Keratinocyte (primary cell): ENCODE measurements around the gene CFAP46.

Source experiments
- EZH2 ChIP-seq: IDR thresholded peaks from one replicate; pipeline ENCODE4 v1.6.1; 2012; ENCODE audit warnings: inconsistent platforms, mild to moderate bottlenecking, low read length, moderate library complexity
- TF ChIP-seq, protein P1 (sequence below), 3 experiments: IDR thresholded peaks in 1 of 3; conservative IDR thresholded peaks in 1 of 3; optimal IDR thresholded peaks in 1 of 3; 2 replicates in 2 of 3; 3 replicates in 1 of 3; pipeline versions ENCODE3 to v1.5.1; 2011; ENCODE audit warnings: low read length in 3 of 3, mild to moderate bottlenecking in 3 of 3, moderate library complexity in 2 of 3, control low read depth in 1 of 3, inconsistent platforms in 1 of 3; ENCODE audit not compliant: insufficient read depth in 2 of 3; ENCODE audit errors: extremely low read depth in 1 of 3

DNA sequence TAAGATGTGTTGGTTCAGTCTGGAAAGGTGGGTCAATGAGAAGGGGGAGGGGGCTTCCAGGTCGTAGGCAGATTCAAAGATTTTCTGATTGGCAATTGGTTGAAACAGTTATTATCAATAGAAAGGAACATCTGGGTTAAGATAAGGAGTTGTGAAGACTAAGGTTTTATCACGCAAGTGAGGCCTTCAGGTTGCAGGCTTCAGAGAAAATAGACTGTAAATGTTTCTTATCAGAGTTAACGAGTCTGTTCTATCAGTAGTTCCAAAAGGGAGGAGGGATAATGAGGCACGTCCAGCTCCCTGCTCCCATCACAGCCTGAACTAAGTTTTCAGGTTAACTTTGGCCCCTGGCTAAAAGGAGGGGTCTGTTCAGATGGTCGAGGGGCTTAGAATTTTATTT, 11.1 kb upstream of the CFAP46 start:
- no peak for TF ChIP-seq EZH2
- TF ChIP-seq, protein P1, sequence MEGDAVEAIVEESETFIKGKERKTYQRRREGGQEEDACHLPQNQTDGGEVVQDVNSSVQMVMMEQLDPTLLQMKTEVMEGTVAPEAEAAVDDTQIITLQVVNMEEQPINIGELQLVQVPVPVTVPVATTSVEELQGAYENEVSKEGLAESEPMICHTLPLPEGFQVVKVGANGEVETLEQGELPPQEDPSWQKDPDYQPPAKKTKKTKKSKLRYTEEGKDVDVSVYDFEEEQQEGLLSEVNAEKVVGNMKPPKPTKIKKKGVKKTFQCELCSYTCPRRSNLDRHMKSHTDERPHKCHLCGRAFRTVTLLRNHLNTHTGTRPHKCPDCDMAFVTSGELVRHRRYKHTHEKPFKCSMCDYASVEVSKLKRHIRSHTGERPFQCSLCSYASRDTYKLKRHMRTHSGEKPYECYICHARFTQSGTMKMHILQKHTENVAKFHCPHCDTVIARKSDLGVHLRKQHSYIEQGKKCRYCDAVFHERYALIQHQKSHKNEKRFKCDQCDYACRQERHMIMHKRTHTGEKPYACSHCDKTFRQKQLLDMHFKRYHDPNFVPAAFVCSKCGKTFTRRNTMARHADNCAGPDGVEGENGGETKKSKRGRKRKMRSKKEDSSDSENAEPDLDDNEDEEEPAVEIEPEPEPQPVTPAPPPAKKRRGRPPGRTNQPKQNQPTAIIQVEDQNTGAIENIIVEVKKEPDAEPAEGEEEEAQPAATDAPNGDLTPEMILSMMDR (optimal IDR thresholded peaks at IDR 0.05 in 1 of 3, IDR thresholded peaks at IDR 0.05 in 1 of 3, conservative IDR thresholded peaks at IDR 0.05 in 1 of 3; ENCODE audit: extremely low read depth in 1 of 3, insufficient read depth in 2 of 3, low read length in 3 of 3): no peak
